ENCODE measurements around the gene GNL2.

Gene GNL2

DNA sequence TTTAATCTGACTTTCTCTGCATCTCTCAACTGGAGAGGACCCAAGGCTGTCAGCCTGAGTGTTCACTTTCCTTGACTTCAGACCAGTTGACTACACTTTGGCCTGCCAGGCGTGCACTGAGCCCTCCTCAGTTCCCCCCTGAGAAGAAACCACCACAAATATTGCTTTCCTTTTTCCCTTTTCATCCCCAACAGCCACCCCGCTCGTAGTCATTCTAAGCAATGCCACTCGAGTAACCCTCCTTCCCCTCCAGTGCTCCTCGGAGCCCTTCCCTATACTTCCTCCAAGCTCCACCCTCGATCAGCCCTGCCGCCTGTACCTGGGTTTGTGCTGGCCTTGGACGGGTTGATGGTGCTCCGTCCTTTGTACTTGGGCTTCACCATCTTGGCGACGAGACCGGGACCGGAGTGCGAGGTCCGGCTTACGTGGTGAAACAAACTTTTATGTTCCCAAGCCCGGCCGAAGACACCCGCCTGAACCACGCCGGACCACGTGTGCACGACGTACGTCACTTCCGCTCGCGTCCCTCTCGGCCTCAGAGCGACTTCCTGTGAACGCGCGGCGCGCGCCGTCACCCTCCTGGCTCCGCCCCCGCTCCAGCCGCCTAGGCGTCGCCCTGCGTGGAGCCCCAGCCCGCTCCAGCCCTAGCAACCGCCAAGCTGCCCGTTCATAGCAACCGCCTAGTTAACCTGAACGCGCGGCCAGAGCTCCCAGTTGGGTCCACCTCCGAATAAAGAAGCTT lies at the start of gene GNL2:
GNL2 (minus strand) TSS at position 498 of the 742 bp plus-strand sequence; CDS start at position 383, 115 bp downstream.
- DNase-seq = peak; percentile 99

DNA sequence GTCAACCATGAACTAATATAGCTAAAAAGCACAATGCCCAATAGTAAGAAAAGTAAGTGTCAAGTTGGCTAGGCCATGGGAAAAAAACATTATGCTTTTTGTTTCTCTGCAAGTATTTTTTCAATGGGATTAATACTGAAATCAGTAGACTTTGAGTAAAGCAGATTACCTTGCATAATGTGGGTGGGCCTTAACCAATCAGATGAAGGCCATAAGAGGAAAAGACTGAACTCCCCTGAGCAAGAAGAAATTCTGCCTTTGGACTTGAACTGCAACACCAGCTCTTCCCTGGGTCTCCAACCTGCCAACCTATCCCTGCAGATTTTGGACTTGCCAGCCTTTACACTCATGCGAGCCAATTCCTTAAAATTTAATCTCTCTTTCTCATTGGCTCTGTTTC lies 45.3 kb upstream of the GNL2 start:
- DNase-seq = no peak

DNA sequence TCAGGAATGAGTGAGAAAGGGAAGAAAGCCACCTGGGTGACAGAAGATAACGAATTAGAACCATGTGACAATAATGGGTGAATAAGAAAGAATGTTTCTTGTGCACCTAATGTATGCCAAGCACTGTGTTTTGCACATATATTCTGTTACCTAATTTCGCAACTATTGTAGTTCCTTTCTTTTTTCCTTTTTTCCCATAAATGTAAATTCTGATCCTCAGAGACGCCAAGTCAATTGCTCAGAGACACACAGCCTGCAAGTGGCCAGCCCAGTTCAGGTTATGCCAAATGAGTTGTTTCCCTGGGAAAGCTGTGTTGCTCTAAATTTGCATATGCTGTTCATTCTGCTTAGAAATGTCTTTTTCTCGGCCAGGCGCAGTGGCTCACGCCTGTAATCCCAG lies 40.7 kb upstream of the GNL2 start:
- DNase-seq = no peak

DNA sequence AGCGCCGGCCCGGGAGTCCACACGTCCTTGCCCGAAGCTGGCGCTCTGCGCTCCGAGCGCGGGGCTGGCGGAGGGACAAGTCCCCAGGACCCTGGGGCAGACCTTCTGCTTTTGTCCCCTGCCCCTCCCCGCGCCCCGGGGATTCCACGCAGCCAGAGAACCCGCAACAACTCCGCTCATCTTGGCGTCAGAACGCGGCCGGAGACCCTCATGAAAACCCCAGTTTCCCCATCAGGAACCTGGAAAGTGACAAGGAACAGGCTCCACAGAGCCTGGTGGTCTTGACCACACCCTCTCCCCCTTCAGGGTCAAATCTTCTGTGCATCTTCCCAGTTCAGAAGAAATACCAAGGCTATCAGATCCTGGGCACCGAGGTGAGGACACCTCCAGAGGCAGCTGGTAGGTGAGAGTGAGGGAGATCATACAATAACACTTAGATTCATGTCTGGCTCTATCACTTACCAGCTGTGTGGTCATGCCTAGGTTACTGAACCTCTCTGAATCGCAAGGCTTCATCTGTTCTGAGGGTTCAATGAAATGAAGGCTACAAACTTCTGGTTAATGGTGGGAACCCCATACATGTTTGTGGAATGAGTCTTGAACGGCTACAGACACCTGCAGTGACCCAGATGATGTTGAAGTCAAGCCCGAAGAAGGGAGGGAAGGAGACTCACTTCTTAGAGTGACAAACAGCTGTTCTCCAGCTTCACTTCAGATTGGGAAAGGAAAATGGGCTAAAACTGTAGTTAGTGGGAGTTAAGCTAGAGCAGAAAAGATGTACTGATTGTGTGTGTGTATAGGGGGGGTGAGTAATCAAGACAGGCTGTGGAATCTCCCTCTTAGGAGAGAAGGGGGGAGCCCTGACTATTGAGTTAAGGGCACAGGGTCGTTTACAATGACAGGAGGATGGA lies 39.5 kb upstream of the GNL2 start:
- DNase-seq = no peak

DNA sequence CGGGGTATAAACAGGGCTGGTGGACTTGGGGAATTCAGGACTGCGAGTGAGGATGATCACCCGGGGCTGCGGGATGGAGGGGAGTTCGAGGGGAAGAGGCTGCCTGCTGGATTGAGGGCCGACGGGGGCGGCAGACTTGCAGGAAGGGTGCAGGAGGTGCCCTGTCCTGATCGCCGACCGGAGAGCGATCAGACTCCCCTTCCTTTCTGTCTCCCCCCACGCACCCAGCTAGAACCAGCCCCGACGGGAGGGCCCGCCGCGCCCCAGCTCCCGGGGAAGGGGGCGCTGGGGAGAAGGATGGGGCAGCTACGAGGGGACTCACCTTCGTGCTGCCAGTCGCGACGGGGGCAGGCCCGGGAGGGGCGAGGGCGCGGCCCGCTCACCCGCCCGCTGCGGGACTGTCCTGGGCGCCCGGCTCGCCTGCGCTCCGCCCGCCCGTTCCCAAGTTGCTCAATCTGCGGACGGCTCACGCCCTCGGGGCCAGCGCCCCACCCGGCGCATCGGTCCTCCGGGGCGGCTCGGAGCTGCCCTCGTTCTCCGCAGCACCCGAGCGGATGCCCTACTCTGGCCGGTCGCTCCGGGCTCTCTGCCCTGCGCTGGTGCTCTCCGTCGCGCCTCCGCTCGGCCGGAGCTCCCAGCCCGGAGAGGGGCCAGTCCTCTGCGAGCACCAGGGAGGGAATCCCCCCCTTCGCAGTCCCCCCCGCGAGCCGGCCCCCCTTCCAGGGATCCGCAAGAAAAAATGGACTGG lies 38.7 kb upstream of the GNL2 start, which contains the start of gene RSPO1:
RSPO1 (minus strand) TSS at position 649 of the 748 bp plus-strand sequence. CDS start 5,231 bp downstream, outside the sequence.
- DNase-seq = peak; percentile 37

DNA sequence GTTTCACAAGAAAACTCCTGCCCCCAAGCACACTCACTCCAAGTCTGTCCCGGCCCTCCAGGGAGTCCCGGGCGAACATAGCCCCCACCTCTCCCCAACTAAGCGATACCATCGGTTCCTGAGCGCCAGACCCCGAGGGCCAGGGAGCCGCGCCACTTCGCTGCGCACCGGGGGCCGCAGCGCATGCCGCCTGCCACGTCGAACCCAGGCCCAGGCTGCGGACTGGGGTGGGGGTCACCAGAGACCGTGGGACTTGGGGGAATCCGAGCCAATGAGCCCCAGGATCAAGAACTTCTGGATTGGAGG lies 38.2 kb upstream of the GNL2 start:
- DNase-seq = no peak

DNA sequence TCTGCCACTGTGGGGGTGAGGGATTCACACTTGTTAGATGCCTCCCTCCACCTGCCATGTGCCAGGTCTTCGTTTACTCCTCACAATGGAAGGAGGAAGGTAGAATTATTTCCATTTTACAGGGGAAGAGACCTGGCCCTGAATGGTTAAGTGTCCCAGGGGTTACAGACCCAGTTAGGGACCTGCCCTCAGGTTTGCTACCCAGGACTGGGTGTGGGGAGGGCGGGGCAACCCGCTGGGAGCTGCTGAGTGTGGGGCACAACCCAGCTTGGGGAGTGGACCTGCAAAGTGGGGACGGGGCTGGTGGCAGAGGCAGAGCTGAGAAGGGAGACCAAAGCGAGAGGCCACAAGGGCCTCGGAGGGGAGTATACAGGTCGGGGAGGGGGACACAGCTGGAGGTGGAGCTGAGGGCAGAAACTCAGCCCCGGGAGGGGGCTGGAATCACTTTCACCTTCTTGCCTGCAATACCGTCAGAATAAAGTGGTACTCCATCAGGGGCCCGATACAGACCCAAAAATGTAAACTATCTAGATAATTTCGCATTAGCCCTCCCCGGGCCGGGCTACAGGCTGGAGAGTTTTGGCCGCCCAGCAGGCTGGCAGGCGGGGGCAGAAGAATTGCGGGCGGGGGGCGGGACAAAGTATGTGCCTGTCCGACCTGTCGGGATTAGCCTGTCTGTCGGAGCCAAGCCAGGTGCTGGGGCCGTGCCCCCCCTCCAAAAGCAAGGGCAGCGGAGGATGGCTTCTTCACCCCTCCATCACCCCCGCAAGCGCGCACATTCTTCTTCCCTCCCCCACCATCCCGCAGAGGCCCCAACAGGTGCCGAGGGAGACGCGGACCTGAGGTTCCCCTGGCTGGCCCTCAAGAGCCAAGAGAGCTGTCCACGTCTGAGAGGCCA lies 37.6 kb upstream of the GNL2 start:
- DNase-seq = no peak

DNA sequence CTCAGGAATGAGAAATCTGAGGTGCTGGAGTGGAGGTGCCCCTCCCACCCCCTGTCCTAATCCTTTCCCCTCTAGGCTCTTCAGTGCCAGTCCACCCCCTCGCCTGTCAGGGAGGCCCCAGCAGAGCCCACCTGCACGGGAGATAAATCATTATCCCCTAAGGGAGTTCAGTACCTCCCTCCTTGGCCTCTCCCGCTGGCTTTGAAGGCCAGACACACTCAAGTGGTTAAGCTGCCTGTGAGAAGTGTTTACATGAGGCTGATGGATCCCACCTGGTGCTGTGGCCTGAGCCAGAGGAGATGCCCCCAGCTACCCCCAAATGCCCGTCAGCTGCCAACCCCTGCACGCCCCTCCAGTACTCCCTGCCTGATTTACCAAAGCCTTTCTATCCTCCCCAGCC lies 35.3 kb upstream of the GNL2 start:
- no peak for DNase-seq

DNA sequence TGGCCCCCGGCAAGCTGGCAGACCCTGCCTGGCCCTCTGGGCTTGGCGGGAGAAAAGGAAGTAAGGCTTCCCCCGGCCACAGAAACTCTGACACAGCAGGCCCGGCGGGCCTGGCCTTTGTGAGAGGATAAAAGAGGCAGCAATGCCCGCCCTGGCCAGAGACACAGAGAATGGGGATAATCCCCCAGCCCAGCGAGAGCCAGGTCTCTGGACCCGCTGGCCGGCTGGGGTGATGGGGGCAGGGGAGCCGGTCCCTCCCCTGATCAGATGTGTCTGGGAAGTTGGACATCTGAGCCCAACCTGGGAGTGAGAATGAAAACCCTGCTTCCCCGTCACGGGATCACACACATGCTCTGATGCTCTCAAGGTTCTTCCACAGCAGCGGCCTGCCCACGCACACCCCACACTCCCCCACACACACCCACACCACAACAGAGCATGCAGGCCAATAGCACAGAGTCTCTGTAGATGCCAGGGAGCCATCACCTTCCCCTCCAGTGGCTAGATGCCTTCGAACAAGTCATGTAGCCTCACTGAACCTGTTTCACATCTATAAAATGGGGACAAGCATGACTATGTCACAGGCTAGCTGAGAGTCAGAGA lies 34.8 kb upstream of the GNL2 start:
- no peak for DNase-seq

DNA sequence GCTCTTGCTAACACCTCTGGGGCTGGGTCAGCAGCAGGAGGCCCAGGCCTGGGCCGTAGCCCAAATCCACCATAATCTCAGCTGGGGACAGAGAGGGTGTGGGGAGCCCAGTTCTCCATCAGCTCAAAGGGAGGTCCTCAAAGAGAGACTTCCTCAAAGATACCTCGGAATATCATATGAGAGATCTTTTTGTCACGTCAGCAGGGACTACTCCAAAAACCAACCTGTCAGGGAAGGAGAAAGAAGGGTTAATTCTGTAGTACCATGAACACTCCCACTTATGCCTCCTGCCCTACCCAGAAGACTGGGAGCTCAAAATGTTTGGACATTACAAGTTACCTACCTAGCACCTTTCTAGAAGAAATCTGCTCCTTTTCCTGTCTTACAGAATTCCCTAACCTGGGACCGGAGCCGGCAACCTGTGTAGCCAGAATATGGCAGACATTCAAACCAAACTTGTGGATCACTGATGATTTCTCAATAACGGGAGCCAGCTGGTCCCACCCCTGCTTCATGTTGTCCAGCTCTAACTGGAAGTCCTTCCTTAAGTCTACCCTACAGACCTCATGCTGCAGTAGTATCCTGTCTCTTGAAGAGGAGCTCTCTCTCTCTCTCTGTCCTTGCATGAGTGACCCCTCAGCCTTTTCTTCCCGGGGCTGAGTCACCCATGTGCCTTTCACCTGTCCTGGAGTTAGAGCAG lies 34.1 kb upstream of the GNL2 start:
- DNase-seq = no peak

DNA sequence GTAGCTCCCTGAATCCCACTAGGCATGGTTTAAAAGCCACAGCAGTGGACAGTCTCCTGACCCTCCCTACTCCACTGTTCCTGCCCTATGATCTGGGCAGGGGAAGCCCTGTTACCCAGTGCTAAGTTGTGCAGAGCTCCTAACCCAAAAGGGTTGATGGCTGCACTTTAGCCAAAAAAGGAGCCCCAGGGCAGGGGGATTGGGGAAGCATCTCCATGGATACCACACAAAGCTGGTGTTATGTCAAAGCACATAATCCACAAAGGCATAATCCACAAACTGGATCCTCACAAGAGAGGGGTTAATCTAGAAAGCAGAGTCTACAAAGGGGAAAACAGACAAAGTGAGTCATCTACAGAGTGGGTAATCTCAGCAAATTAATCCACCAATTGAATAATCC lies 33.3 kb upstream of the GNL2 start:
- DNase-seq = no peak

DNA sequence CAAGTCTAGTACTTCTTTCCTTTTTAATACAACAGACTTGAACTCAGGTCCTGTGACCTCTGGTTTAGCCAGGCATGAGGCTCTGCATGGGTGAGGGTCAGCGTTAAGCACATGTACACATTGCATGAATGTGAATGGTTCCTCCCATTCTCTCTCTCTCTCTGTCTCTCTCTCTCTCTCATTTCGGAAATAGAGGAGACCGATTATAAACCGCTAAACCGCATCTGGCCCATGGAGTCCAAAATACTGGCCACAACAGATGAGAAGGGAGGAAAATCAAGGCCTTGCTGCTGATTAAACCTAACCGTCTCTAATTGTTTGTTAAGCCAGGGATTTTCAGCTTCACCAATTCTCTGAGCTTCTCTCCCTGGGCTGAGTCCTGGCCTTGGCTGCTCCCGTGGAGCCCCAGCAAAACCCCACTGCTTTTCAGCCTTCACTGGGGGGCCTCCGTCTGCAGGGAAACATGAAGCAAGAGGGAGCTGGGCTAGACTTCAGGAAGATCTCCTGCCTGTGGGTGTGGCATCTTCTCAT lies 32.4 kb upstream of the GNL2 start:
- DNase-seq = no peak

DNA sequence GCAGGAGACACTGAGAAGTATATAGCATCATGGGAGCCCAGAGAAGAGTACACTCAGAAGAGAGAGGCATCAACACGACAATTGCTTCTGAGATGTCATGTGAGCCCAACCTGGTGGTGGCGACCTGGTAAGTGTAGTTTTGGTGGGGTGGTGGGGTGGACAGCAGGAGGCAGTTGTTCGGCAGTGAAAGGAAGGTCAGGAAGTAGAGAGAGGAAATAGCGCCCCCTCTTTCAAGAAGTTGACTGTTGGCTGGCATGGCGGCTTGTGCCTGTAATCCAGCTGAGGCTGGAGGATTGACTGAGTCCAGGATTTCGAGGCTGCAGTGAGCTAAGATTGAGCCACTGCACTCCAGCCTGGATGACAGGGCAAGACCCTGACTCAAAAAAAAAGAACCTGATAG lies 26.4 kb upstream of the GNL2 start:
- no peak for DNase-seq

DNA sequence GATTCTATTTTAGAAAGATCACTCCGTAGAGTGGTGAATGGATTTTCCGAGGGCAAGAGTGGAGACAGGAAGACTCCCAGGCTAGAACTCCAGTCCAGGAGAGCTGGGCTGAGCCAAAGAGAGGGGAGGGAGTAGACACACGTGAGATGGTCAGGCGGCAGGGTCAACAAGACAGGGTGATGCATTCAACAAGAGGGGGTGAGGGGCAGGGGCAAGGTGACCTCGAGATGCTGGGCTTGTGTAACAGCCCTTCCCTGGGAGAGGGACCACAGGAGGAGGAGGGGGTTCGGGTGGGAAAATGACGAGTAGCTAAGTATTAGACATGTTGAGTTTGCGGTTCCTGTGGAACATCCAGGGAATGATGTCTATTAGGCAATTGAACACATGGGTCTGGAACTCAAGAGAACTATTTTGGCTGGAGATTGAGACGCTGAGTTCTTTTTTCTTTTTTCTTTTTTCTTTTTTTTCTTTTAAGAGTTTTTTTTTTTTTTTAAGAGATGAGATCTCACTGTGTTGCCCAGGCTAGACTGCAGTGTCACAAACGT lies 25.7 kb upstream of the GNL2 start:
- DNase-seq = no peak

DNA sequence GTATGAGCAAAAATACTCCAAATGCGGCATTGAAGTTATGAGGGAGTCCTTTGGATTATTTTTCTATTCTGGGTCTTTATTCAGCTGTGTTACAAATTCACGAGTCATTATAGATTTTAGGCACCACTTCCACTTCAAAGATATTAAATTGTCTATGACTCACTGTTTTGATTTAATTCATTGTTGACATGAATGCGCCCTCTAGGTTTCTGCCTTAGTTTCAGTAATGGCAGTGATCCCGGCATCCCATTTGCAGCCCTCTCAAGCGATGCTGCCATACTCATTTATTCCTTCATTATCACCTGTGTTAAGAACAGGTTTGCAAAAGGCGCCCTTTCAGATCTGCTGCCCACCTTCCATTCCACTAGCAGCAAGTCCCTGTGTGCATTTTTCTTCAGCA lies 25.0 kb upstream of the GNL2 start:
- no peak for DNase-seq

DNA sequence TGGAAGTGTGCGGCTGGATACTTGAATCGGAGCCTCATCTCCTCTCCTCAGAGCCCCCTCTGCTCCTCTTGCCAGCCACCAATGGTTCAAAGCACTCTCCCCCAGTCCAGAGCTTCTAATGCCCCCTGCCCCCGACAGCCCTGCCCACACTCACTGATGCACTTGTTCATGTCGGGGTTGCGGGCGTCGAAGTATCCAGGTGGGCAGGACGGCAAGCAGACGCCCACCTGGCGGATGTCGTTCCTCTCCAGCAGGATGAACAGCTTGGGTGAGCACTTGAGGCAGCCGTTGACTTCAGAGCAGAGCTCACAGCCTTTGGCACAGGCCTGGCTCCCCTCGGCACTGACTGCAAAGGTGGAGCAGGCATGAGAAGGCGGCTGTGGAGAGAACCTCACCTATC lies 20.6 kb upstream of the GNL2 start:
- no peak for DNase-seq

DNA sequence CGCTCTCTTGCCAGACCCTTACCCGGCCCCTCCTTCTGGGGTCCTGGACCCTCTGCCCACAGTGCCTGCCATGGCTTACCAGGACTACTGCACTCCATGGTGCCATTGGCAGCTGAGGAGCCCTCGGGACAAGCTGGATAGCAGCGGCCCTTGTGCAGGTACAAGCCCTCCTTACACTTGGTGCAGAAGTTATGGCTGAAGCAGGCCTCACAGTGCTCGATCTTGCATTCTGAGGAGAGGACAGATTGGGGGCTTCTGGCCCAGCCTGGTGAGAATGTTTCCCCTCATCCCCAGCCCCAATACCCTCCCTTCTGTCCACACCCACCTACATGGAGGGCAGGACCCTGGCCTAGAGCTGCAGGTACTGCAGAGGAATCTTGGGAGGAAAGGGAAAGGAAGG lies 18.4 kb upstream of the GNL2 start:
- DNase-seq = no peak

DNA sequence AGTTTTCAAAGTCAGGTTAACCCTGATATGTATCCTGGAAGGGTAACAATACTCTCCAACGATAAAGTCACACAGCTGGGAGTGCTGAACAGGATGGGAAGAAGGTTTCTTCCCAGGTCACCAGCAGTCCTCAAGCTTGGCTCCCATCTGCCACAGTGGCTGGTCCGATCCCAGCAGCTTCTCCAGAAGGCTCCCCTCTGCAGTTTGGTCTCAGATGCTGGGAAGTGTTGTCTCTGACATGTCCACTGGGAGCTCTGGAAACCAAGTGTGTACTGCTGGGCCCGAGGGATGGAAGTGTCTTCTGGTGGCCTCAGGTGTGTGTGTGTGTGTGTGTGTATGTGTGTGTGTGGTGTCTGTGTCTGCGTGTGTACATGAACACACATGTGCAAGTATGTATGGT lies 16.4 kb upstream of the GNL2 start:
- no peak for DNase-seq

DNA sequence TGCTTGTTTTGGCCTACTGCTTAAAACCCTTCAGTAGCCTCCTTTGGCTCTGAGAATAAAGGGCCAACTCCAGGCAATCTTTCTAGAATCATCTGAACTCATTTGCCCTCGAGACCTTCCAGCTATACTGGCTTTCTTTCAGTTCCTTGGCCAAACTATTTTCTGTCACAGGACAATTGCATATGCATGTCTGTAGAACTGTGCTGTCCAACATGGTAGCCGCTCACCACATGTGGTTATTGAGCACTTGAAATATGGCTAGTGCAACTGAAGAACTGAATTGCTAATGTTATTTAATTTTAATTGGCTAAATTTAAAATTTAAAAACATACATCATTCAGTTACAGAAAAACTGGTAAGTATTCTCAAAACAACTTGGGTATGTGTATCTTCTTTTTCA lies 14.3 kb upstream of the GNL2 start:
- no peak for DNase-seq

DNA sequence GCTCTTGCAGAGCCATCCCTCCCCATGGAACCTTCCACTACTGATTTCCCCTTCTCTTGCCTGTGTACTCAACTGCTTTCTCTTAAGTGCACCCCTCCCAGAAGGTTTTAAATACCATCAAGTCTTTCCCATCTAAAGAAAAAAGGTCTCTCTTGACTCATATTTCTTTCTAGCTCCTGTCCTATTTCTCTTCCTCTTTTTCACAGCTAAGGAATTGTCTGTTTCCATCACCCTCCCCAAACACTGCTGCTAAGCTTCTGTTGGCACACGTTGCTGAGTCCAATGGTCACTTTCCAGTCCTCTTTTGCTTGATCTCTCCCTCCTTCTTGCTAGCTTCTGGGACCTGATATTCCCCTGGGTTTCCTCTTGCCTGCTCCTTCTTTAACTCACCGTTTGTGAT lies 13.3 kb upstream of the GNL2 start:
- no peak for DNase-seq

Measured in femur (tissue), 1 donor.